HG02571 (cell line): Measurements from ENCODE around the gene CSF2RB.

ENCODE experiments used
- ATAC-seq: cut with Tn5 transposase; IDR thresholded peaks from one replicate; pipeline ENCODE4 v1.9.1; 2021; ENCODE audit warnings: mild to moderate bottlenecking, moderate library complexity; ENCODE audit not compliant: unreplicated experiment

CSF2RB gene

GRCh38 chr22:36934418-36935312 is 21.2 kb downstream of the CSF2RB start:
- ATAC-seq, result no peak

- ATAC-seq, result no peak
Observed at GRCh38 chr22:36935313-36935610, 21.8 kb downstream of the CSF2RB start.

- no peak for ATAC-seq
Observed at GRCh38 chr22:36935694-36936093, 22.3 kb downstream of the CSF2RB start.

GRCh38 chr22:36936362-36937116 is 23.1 kb downstream of the CSF2RB start:
- ATAC-seq, result no peak

GRCh38 chr22:36937319-36938027 is 24.0 kb downstream of the CSF2RB start:
- ATAC-seq, result no peak

- ATAC-seq, result no peak
Observed at GRCh38 chr22:36938028-36938425, 24.6 kb downstream of the CSF2RB start.

- no peak for ATAC-seq
Observed at GRCh38 chr22:36938886-36939285, 25.5 kb downstream of the CSF2RB start.

- no peak for ATAC-seq
Observed at GRCh38 chr22:36940676-36941075, 27.2 kb downstream of the CSF2RB start.

GRCh38 chr22:36942556-36942955 is 29.1 kb downstream of the CSF2RB start:
- ATAC-seq, result no peak

- no peak for ATAC-seq
Observed at GRCh38 chr22:36946421-36947158, 33.2 kb downstream of the CSF2RB start.

- no peak for ATAC-seq
Observed at GRCh38 chr22:36948273-36949225, 35.1 kb downstream of the CSF2RB start.

- no peak for ATAC-seq
Observed at GRCh38 chr22:36950797-36951590, 37.6 kb downstream of the CSF2RB start.

- ATAC-seq, result no peak
Observed at GRCh38 chr22:36951746-36952145, 38.3 kb downstream of the CSF2RB start.

- ATAC-seq, result no peak
Observed at GRCh38 chr22:36953239-36954080, 40.0 kb downstream of the CSF2RB start.

GRCh38 chr22:36954251-36955014 is 41.0 kb downstream of the CSF2RB start:
- no peak for ATAC-seq

- no peak for ATAC-seq
Observed at GRCh38 chr22:36955691-36956090, 42.3 kb downstream of the CSF2RB start.

- ATAC-seq, result no peak
Observed at GRCh38 chr22:36958366-36958765, 44.9 kb downstream of the CSF2RB start.
